HG02678 (cell line): ENCODE results near the gene MAPKAP1.

Source experiments
- ATAC-seq: cut with Tn5 transposase; IDR thresholded peaks from one replicate; pipeline ENCODE4 v1.9.1; 2021; ENCODE audit warnings: mild to moderate bottlenecking, moderate library complexity; ENCODE audit not compliant: unreplicated experiment

MAPKAP1 gene

DNA sequence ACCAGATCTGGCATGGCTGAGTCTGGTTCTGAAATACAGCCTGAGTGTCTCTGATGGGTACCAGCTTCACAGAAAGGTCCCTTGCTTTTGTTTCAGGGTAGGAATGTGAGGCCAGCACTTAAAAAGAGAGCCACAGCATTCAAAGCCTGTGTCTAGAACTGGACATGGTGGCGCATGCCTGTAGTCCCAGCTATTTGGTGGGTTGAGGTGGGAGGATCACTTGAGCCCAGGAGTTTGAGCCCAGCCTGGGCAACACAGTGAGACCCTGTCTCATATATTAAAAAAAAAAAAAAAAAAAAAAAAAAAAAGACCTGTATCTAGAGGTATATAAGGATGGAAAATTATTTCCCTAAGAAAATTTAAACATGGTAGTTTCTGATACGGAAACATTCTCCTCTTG is 243.1 kb downstream of the MAPKAP1 start:
- ATAC-seq, result no peak

DNA sequence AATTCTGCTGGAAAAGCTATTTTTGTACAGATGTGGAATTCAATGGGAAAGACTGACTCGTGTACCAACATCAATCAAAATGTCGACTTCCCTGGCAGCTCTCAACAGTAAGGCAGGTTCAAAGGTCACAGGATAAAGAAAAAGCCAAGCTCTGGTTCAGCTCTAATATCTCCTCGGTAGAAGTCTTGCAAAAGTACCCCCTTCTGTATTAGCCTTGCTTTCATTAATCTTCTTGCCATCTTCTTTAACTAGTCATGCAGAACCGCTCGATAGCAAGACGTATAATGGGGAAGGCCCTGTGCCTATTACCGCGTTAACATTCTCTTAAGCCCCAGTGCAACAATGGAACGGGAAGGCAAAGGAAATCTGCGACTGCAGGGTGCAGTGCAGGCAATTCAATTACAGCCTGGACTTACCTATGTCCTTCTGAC is 244.1 kb downstream of the MAPKAP1 start:
- ATAC-seq, result no peak

DNA sequence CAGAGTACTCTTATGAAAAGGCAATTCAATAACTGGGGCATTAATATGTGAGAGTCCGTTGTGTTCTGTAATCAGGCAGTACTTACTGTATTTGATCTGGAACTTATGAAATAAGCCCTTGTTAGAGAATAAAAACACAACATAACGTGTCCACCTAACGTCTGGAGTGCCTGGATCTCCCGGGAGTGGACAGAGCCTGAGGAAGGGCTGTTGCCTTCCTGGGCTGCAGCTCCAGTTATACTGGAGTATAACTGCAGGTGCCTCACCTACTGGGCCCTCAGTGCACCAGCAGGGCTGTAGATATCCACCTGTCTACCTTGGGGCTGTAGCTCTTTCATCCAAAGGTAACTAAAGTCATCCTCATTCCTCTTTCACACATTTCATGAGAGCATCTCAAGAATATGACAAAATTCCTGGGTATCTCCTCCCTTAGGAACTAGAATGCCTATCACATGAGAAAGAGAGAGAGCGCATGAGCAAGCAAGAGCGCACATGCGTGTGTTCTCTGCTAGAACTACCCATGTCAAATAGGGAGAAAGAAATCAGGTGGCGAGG is 245.3 kb downstream of the MAPKAP1 start:
- ATAC-seq, result no peak

DNA sequence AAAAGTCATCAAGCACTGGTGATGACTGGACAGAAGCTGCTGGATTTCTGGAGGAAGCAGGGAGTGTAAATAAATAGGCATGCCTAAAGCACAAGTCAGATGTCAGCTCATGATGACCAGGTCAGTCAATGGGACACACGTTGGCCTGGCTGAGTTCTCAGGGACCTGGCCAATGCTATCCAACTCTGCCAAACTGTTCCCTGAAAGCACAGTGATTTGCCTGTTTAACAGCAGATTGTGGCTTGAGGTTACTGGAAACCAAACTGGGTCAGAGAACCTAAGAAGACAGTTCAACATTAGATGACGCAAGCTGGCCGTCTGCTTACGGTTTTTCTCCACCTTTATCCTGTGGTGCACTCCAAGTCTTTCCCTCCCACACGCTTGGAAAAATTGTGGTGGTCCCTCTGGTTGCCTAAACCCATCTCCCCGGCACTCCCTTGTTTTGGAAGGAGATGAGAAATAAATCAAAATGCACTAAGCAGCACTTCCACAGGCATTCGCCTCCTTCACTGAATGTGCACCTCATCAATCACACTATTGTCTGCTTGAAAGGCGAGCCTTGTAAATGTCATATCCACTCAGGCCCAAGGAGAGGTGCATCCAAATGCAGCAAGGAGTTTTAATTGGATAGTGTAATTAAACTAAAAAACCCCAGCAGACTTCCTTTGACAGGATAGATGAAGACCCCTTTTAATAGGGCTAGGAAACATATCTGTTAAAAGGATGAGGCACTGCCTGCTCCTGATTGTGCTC is 245.9 kb downstream of the MAPKAP1 start:
- no peak for ATAC-seq

DNA sequence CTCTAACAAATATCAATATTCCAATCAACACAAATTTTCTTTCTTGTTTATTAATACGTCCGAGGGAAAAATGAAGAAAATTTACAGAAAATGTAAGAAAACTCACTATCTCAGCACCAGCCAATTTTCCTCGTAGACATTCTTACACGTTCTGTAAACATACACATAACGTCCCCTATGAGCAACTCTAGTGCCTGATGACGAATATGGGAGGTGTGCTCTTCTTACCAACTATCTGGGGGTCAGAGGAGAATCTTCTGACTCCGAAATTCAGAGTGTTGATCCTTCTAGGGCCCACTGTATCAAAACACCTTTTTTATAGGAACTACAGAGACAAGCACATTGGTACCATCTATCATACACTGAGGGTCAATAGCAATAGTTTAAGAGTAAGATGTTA is 246.7 kb downstream of the MAPKAP1 start:
- ATAC-seq, result no peak

DNA sequence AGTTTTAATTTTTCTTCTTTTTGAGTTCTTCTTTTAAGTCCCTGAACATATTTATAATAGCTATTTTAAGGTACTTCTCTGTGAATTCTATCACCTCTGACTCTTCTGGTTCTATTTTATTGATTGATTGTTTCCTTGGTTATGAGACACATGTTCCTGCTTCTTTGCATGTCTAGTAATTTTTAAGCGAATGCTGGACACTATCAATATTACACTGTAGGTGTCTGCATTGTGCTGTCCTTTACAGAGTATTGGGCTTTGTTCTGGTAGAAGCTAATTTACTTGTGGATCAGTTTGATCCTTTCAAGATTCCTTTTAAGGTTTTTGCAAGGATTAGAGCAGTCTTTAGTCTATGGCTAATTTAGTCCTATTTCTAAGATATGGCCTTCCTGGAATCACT is 249.7 kb downstream of the MAPKAP1 start:
- no peak for ATAC-seq

DNA sequence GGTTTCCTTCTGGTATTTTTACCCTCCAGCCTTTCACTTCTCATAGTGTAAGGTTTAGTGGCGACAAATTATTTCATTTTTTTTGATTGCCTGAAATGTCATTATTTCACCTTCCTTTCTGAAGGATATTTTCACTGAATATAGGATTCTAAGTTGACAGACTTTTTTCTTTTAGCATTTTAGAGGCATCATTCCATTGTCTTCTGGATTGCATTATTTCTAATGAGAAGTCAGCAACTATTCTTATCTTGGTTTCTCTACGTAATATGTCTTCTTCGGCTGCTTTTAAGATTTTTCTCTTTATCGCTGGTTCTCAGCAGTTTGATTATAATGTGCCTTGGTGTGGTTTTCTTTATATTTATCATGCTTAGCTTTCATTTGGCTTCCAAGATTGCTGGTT is 251.1 kb downstream of the MAPKAP1 start:
- no peak for ATAC-seq

DNA sequence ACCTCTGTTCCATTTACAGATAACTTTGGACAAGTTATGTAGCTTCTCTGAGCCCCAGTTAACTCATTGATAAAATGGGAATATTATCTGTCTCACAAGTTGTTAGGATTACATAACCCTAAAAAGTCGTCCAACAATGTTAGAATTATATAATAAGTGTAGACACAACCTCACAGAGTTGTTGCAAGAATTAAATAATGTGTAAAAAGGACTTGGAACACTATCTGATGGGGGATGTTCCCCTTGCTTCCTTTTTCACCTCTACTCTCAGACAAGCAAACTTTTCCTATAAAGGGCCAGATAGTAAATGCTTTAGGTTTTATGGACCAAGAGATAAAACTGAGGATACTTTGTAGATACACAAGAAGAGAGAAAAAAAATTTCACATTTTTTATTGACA is 251.9 kb downstream of the MAPKAP1 start:
- ATAC-seq, result no peak

DNA sequence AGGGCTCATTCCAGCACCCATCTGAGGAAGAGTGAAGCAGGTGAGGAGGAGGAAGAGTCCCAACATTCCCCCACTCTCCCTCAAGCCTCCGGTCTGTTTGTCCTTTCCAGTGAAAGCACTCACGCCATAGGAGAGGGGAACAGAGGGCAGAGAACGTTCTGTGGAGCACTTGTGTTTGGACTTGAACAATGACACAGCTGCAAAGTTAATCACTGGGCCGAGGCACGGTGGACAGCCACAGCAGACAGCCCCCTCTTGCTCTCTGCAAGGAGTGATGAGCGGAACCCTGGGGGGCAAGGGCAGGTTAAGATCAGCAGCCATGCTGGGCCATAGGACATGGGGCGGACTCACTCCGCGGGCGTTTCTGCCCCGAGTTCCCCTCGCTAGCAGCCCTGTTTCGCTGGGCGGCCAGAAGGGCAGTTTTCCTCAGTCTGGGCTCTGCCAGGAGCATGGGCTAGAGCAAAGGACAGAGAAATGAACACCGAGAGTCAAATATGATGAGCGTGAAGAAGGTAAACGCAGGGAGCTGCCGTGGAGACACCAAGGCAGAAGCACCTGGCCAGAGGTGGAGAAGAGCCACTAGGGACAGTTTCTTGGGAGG is 259.7 kb downstream of the MAPKAP1 start:
- peak; percentile 6 for ATAC-seq

DNA sequence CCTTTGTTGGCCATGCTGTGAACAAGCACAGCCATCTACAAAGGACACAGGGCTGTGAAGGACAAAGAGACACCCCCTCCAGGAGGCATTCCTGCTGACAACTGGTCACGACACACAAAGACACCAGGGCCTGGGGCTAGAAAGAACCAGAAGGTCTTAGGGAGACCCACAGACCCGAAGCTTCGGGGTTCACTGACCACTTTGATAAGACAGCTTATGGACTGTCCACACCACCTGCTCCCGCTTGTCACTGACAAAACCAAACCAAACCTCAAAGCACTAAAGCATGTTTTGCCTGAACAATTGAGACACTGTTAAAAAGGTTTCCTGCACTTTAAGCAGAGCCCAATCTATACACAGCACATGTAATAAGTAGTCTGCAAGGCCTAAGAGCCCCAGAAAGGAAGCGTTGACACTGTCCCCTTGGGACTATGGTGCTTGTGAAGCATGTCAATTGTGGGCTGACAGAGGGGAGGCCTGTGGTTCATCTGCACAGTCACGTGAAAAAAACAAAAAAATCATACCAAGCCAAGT is 260.4 kb downstream of the MAPKAP1 start:
- peak; percentile 97 for ATAC-seq

DNA sequence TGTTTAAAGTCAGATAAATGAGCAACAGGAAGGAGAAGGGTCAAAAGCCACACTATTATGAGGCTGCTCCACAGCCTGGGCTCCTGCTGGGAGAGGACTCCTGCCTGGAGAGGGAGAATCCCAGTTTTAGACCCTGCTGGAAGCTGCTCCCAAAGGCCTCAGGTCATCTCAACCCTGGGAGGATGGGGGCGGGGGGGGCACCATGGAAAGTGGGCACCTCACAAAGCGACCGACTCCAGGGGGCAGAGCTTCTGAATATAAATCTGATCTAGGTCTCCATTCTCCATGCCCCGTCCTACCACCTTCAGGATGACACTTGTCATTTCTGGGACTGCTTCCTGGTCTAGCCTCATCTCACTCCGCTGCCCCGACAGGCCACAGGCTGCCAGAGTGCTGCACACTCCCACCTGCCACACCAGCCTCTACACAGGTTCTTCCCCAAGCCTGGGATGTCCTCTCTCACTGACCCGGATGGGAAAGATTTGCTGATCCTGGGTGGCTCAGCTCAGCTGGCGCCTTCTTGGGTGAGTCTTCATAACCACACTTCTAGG is 262.0 kb downstream of the MAPKAP1 start:
- no peak for ATAC-seq

DNA sequence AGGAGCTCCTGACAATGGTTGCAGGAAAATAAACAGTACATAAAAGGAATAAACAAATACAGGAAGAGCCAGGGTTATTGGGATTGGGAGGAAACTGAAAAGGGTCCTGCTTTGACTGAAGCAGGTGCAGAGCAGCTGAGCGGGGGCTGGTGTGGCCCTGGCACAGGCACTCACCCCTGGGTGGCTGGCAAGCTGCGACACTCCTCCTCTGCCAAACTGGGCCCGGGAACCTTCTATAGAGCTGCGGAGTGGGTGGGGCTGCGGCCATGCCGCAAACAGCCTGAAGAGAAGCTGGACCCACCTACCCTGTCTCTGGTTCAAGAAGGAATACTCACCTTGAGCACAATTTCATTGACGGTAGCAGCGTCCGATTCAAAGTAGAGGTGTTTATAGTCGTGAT is 262.8 kb downstream of the MAPKAP1 start:
- ATAC-seq, result no peak

DNA sequence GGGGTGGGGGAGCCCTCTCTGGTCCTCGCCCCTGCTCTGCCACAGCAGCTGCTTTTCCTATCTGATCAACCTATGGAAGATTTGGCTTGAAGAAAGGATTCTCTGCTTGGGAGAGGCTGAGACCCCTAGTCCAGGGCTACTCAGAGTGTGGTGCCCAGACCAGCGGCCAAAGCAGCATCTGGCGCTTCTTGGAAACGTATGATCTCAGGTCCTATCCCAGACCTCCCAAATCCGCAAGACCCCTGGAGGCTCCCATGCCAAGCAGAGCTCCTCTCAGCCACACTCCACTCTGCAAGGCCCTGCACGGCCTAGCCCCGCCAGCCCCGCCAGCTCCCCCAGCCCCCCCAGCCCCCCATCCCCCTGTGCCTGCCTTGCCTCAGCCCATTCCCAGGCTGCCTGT is 263.6 kb downstream of the MAPKAP1 start:
- ATAC-seq, result no peak

DNA sequence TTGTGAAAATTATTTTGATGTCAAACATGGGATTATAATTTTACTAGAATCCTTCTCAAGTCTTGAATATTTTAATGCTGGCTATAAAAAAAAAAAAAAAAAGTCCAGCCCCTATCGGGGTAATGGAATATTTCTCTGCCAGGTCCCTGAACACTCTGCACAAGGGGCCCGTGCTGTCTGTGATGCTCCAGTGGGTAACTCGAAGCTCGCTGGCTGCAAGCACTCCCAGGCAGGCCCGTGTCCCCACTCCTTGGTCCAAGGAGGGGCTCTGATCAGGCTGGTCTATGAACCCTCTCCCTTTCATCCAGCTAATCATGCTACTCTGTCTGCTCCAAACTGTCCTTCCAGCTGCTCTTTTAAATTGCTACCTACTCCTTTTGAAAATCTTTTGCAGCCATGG is 264.6 kb downstream of the MAPKAP1 start:
- no peak for ATAC-seq

DNA sequence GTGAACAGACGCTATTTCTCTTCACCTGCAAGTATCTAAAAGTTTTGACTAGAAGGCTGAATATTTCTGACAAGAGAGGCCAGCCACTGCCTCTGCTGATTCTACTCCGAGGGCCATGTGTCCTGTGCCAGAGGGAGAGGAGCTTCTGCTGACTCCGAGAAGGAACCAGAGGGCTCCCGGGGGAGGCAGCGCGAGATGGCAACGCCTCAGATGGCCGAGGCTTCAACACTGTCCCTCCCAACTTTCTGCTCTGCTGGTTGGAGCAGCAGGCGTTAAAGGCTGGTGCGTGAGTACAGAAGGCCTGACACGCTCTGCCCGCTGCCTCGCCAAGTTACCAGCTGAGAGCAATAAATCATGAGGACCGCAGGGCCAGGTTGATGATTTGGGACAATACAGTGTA is 266.6 kb downstream of the MAPKAP1 start:
- ATAC-seq, result no peak

DNA sequence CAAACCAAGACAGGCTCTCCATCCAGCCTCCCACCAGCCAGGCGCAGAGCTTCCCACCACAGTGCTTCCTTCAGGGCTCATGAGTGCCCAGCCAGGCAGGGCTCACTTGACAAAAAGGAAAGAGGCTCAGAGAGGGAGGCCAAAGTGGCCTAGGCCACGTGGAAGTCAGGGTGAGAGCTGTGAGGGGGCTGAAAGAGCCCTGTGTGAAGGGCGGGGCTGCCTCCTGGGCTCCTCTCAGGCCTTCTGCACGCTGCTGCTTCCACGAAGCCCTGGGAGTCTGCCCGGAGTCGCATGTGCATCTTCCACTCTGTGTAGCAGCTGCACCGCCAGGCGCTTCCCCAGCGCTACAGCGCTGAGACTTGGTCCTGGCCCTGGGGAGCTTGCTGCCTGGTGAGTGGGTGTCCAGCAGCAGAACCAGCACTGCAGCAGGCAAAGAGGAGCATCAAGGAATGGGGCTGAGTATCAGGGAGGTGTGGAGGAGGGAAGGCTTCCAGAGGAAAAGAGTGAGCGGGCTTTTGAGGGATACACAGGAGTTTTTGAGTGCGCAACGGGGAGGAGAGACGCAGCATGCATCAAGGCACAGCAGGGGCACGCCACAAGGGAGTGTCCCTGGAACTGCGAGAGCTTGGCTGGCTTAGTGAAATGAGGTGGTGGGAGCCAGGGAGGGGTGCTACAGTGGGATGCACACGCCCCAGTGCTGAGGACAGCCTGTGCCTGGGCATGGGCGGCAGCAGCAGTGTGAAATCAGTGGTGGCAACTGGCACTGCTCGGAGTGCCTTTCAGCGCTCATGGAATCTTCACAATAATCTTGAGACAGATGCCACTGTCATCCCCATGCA is 267.4 kb downstream of the MAPKAP1 start:
- no peak for ATAC-seq

DNA sequence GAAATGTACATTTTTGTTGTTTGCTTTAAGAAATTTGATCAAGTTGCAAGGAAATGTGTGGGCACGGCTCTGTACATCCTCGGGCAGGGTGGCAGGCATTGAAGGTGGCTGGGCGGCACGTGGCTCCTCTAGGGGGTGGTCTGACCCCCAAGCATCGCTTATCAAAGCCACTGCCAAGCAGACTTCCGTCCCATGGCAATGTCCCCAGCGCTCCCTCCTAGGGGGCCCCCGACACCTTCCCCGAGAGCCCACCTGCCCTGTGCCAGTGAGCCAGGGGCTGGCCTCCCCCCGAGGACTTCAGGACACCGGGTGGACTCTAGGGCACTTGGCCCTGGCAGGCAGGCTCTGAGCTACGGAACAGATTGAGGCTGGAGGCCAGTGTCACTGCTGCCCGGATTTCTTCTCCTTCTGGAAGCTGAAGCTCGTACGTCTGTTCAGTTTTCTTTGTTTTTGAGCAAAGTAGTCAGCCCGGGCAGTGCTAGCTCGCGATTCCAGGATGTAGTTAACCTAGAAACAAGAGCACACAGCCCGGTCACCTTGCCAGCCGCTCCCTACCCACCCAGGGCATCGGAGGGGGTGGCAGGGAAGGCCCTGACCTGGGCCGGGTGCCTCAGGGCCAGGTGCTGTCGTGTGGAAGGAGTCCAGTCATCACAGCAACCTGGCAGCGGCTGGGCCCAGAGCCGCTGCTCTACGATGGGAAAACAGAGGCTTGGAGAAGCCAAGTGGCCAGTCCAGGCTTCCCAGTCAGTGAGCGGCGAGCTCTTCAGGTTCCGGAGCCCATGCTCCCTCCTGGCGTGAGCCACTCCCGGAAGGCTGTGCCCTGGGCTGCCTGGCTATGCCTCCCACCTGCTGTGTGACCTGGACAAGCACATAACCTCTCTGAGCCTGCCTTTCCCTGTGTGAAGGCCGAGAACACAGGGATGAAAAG is 268.2 kb downstream of the MAPKAP1 start:
- ATAC-seq, result no peak

DNA sequence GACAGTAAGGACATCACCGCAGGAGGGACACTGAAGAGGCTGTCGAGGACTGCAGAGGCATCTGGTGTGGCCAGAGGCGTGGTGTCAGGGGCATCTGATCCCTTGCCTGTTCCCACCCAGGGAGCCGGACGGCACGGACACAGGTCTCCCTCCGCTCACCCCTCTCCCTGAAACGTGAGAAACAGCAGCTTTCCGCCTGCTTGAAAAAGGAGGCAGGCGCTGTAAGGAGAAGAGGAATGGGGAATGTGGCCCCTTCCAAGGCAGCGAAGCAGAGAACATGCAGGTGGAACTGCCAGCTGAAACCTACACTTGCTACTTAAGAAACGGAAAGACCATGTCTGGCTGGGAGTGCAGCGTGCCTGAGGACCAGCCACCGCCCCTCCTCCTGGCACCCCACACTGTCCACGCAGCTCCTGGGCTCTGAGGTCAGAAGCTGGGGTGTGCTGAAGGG is 269.2 kb downstream of the MAPKAP1 start:
- ATAC-seq, result no peak

DNA sequence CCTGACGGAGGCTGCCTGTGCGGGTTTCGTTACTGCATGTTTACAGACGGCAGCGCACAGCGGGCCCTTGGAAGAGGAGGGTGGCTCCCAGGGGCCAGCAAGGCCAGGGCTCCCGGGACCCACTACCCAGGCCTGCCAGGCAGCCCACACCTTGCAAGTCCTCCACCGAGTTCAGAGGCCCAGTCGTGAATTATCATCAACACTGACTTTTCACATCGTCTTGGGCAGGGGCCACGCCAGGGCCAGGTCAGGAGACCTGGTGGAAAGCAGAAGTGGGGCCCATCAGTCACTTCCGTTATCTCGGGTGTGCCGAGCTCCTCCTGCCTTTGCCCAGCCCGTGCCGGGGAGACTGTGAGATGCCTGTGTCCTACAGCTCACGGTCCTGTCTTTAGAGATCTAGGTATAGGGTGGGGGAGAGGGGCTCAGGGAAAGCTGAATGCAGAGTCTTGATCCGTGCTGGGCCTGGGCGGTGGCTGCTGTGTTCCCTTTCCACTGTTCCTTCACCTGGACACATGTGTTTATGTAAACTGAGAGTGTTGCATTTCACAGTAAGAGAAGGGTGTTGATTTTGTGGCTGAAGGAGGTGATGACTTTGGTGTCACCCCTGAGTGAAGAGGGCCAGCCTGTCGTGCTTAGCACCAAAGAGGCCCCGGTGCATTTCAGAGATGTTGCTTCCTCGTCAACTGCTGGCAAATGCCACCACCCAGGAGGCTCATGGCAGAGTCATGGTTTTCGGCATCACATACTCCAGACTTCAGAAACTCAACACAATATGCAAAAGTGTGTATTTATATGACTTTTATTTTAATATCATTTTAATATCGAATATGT is 270.2 kb downstream of the MAPKAP1 start:
- no peak for ATAC-seq
